ENCODE data around the gene ZNF385A. TPM values are rescaled to one million over a fixed set of nuclear protein-coding genes. Genes with fewer than 3 reads are reported as not detected.

ZNF385A gene
- total RNA-seq, 1 experiment from 2014 or later: 5.9 TPM

GRCh38 chr12:54390176-54390667 lies 5.7 kb upstream of the ZNF385A start:
- H3K9me3 ChIP-seq (ENCODE audit: control insufficient read depth, insufficient read depth, low read depth, low read length): no peaks in the 10 kb centered on the region
- ChIA-PET CTCF (interaction anchor here (1.1 kb wide), 1 partner anchor 19 kb away, joined by 3 read pairs; no protein-coding TSS in a partner anchor), POLR2A (no interaction called here)
- H3K4me1 ChIP-seq (ENCODE audit: control insufficient read depth, insufficient read depth, low read length): no peaks in the 10 kb centered on the region; the same call in none of the 2 replicates
- no peak for ATAC-seq
- no peak overlapping the region for H3K4me3 ChIP-seq (ENCODE audit: low read depth in 2 of 2, low read length in 2 of 2)
- DNase-seq (ENCODE audit: low read depth, low spot score): no peak
- intact Hi-C loops (cut with micrococcal nuclease; ENCODE audit: unreplicated experiment) (no loop called here), in situ Hi-C loops (cut with HindIII; ENCODE audit: low pct_unique_long_range_greater_than_20kb, low sequenced_read_pairs) (no loop called here)
- TF ChIP-seq CTCF (IDR thresholded peaks at IDR 0.05): no peak
- TF ChIP-seq TCF7L2 (IDR thresholded peaks at IDR 0.05; ENCODE audit: low read depth, low read length): no peak
- no peak for TF ChIP-seq SIN3A (IDR thresholded peaks at IDR 0.05; ENCODE audit: borderline replicate concordance, insufficient read depth, low read depth, low read length)
- TF ChIP-seq POLR2AphosphoS5 (IDR thresholded peaks at IDR 0.05; ENCODE audit: low read depth, low read length): no peak
- no peak for TF ChIP-seq REST (IDR thresholded peaks at IDR 0.05; ENCODE audit: insufficient read depth in 1 of 2, low read depth in 2 of 2, low read length in 1 of 2)
- no peaks in the 10 kb centered on the region for H3K27me3 ChIP-seq (ENCODE audit: control insufficient read depth, insufficient read depth, low read length)
- H3K27ac ChIP-seq (ENCODE audit: low read length): no peak overlapping the region
- no peaks in the 10 kb centered on the region for H3K36me3 ChIP-seq (ENCODE audit: control insufficient read depth, insufficient read depth, low read length)
- no TSS peak for BruUV-seq (replicated peaks)

- DNase-seq (ENCODE audit: low read depth, low spot score): no peak
- no peaks in the 10 kb centered on the region for H3K9me3 ChIP-seq (ENCODE audit: control insufficient read depth, insufficient read depth, low read depth, low read length)
- in situ Hi-C loops (cut with HindIII; ENCODE audit: low pct_unique_long_range_greater_than_20kb, low sequenced_read_pairs) (no loop called here), intact Hi-C loops (cut with micrococcal nuclease; ENCODE audit: unreplicated experiment) (no loop called here)
- H3K4me1 ChIP-seq (ENCODE audit: control insufficient read depth, insufficient read depth, low read length): no peaks in the 10 kb centered on the region; the same call in none of the 2 replicates
- POLR2A ChIA-PET: no interaction called here
- TF ChIP-seq SIN3A (IDR thresholded peaks at IDR 0.05; ENCODE audit: borderline replicate concordance, insufficient read depth, low read depth, low read length) (no peak), CTCF (IDR thresholded peaks at IDR 0.05) (no peak), REST (IDR thresholded peaks at IDR 0.05; ENCODE audit: insufficient read depth in 1 of 2, low read depth in 2 of 2, low read length in 1 of 2) (no peak), POLR2AphosphoS5 (IDR thresholded peaks at IDR 0.05; ENCODE audit: low read depth, low read length) (no peak), TCF7L2 (IDR thresholded peaks at IDR 0.05; ENCODE audit: low read depth, low read length) (no peak)
- no peak overlapping the region for H3K27ac ChIP-seq (ENCODE audit: low read length)
- CTCF ChIA-PET: interaction anchor here (1.1 kb wide), 1 partner anchor 19 kb away, joined by 3 read pairs; no protein-coding TSS in a partner anchor
- BruUV-seq (replicated peaks): no TSS peak
- ATAC-seq: no peak
- no peaks in the 10 kb centered on the region for H3K36me3 ChIP-seq (ENCODE audit: control insufficient read depth, insufficient read depth, low read length)
- no peak overlapping the region for H3K4me3 ChIP-seq (ENCODE audit: low read depth in 2 of 2, low read length in 2 of 2)
- H3K27me3 ChIP-seq (ENCODE audit: control insufficient read depth, insufficient read depth, low read length): no peaks in the 10 kb centered on the region
Measured at GRCh38 chr12:54389607-54390175, 5.2 kb upstream of the ZNF385A start.

Data from Panc1 (cell line).